H9 (cell line): ENCODE results near the gene SEMA3A. TPM values are rescaled to one million over a fixed set of nuclear protein-coding genes. Genes with fewer than 3 reads are reported as not detected.

Experiments used
- DNase-seq: peaks from one replicate; pipeline ENCODE4 v3.0.0-alpha.2; 2017
- H2AFZ ChIP-seq: one replicate; pipeline ENCODE4 v1.6.1; 2013; ENCODE audit warnings: mild to moderate bottlenecking, low read length, control low read depth, moderate library complexity
- H2AK5ac ChIP-seq: 2 replicates; pipeline ENCODE4 v1.6.1; 2013; ENCODE audit warnings: low read length, control low read depth, mixed read lengths; ENCODE audit not compliant: insufficient read length
- H2BK120ac ChIP-seq: one replicate; pipeline ENCODE4 v1.6.1; 2013; ENCODE audit warnings: low read depth, mild to moderate bottlenecking, low read length, control low read depth, inconsistent platforms; ENCODE audit not compliant: poor library complexity, severe bottlenecking
- H2BK12ac ChIP-seq: 2 replicates; pipeline ENCODE4 v1.6.1; 2013; ENCODE audit warnings: low read length, control low read depth, mixed read lengths, low read depth; ENCODE audit not compliant: insufficient read length
- H2BK15ac ChIP-seq: 2 replicates; pipeline ENCODE4 v1.6.1; 2013; ENCODE audit warnings: low read depth, low read length, control low read depth
- H2BK20ac ChIP-seq: one replicate; pipeline ENCODE4 v1.6.1; 2013; ENCODE audit warnings: low read depth, mild to moderate bottlenecking, low read length, control low read depth, inconsistent platforms; ENCODE audit not compliant: poor library complexity, severe bottlenecking
- H2BK5ac ChIP-seq: 2 replicates; pipeline ENCODE4 v1.6.1; 2013; ENCODE audit warnings: low read length, control low read depth, mixed read lengths; ENCODE audit not compliant: insufficient read length
- H3K14ac ChIP-seq: 2 replicates; pipeline ENCODE4 v1.6.1; 2013; ENCODE audit warnings: low read length, control low read depth; ENCODE audit not compliant: insufficient read depth
- H3K18ac ChIP-seq: 2 replicates; pipeline ENCODE4 v1.6.1; 2013; ENCODE audit warnings: low read depth, mild to moderate bottlenecking, mixed read lengths, low read length, control low read depth; ENCODE audit not compliant: insufficient read length
- H3K23ac ChIP-seq: 2 replicates; pipeline ENCODE4 v1.6.1; 2013; ENCODE audit warnings: low read length, control low read depth, mixed read lengths, low read depth; ENCODE audit not compliant: insufficient read length
- H3K23me2 ChIP-seq: 2 replicates; pipeline ENCODE4 v1.6.1; 2013; ENCODE audit warnings: low read depth, mild to moderate bottlenecking, mixed read lengths, low read length, control low read depth; ENCODE audit not compliant: insufficient read length, poor library complexity, severe bottlenecking
- H3K27ac ChIP-seq: 2 replicates; pipeline ENCODE4 v1.5.1; 2013; ENCODE audit warnings: low read length, control low read depth, mixed read lengths, low read depth; ENCODE audit not compliant: insufficient read length
- H3K27me3 ChIP-seq: 2 replicates; pipeline ENCODE4 v1.6.1; 2013; ENCODE audit warnings: low read length, control low read depth, inconsistent platforms; ENCODE audit not compliant: insufficient read depth
- H3K4ac ChIP-seq: 2 replicates; pipeline ENCODE4 v1.6.1; 2013; ENCODE audit warnings: low read depth, mild to moderate bottlenecking, control low read depth, inconsistent platforms, low read length, moderate library complexity
- H3K4me1 ChIP-seq: 2 replicates; pipeline ENCODE4 v1.6.1; 2013; ENCODE audit warnings: low read length, control low read depth, inconsistent platforms; ENCODE audit not compliant: insufficient read depth
- H3K4me2 ChIP-seq: 2 replicates; pipeline ENCODE4 v1.6.1; 2013; ENCODE audit warnings: low read length, control low read depth, mixed read lengths; ENCODE audit not compliant: insufficient read length, insufficient read depth
- H3K56ac ChIP-seq: 2 replicates; pipeline ENCODE4 v1.6.1; 2013; ENCODE audit warnings: low read depth, mild to moderate bottlenecking, mixed read lengths, low read length, control low read depth; ENCODE audit not compliant: insufficient read length
- H3K79me1 ChIP-seq: 2 replicates; pipeline ENCODE4 v1.6.1; 2013; ENCODE audit warnings: low read depth, mild to moderate bottlenecking, moderate library complexity, low read length, control low read depth, inconsistent platforms; ENCODE audit not compliant: insufficient read depth, poor library complexity, severe bottlenecking
- H3K79me2 ChIP-seq: 2 replicates; pipeline ENCODE4 v1.6.1; 2013; ENCODE audit warnings: low read length, control low read depth, inconsistent platforms; ENCODE audit not compliant: insufficient read depth
- H3K9ac ChIP-seq: 2 replicates; pipeline ENCODE4 v1.6.1; 2013; ENCODE audit warnings: low read length, control low read depth, mixed read lengths; ENCODE audit not compliant: insufficient read length; ENCODE audit errors: extremely low read depth
- H3K9me3 ChIP-seq: one replicate; pipeline ENCODE4 v1.6.1; 2013; ENCODE audit warnings: low read depth, low read length, inconsistent platforms; ENCODE audit not compliant: control insufficient read depth
- H3T11ph ChIP-seq: one replicate; pipeline ENCODE4 v1.6.1; 2013; ENCODE audit warnings: mild to moderate bottlenecking, low read length, control low read depth, inconsistent platforms
- H4K20me1 ChIP-seq: one replicate; pipeline ENCODE4 v1.6.1; 2013; ENCODE audit not compliant: control insufficient read depth, insufficient read length, insufficient read depth
- H4K5ac ChIP-seq: 2 replicates; pipeline ENCODE4 v1.6.1; 2013; ENCODE audit warnings: low read depth, mild to moderate bottlenecking, mixed read lengths, low read length, control low read depth; ENCODE audit not compliant: insufficient read length
- H4K8ac ChIP-seq: replicated peaks from 2 replicates; pipeline ENCODE4 v1.6.1; 2013; ENCODE audit warnings: low read length, control low read depth, mixed read lengths, low read depth; ENCODE audit not compliant: insufficient read length
- H4K91ac ChIP-seq: 2 replicates; pipeline ENCODE4 v1.6.1; 2013; ENCODE audit warnings: low read depth, mild to moderate bottlenecking, moderate library complexity, mixed read lengths, low read length, control low read depth; ENCODE audit not compliant: insufficient read length
- H3K27ac Mint-ChIP-seq, 3 experiments: 2 replicates in 2 of 3; 3 replicates in 1 of 3; pipeline ENCODE4 v1.8.0; 2020 to 2021; ENCODE audit warnings: mixed read lengths in 3 of 3, mild to moderate bottlenecking in 1 of 3, moderate library complexity in 1 of 3
- H3K27me3 Mint-ChIP-seq: 2 replicates; pipeline ENCODE4 v1.8.0; 2021; ENCODE audit warnings: low read depth, mild to moderate bottlenecking, moderate library complexity, mixed read lengths
- H3K36me3 Mint-ChIP-seq, 3 experiments: 2 replicates in 2 of 3; 3 replicates in 1 of 3; pipeline ENCODE4 v1.8.0; 2020 to 2021; ENCODE audit warnings: low read depth in 3 of 3, mixed read lengths in 3 of 3; ENCODE audit not compliant: insufficient read depth in 1 of 3
- H3K4me1 Mint-ChIP-seq, 2 experiments: 2 replicates each; pipeline ENCODE4 v1.8.0; 2020; ENCODE audit warnings: mixed read lengths in 2 of 2
- H3K4me3 Mint-ChIP-seq, 2 experiments: 2 replicates in 1 of 2; 3 replicates in 1 of 2; pipeline ENCODE4 v1.8.0; 2020 to 2021; ENCODE audit warnings: mild to moderate bottlenecking in 2 of 2, mixed read lengths in 2 of 2, moderate library complexity in 1 of 2
- H3K9me3 Mint-ChIP-seq, 2 experiments: 2 replicates in 1 of 2; 3 replicates in 1 of 2; pipeline ENCODE4 v1.8.0; 2020; ENCODE audit warnings: mild to moderate bottlenecking in 2 of 2, mixed read lengths in 2 of 2, moderate library complexity in 1 of 2
- WGBS: extraction: QIAGEN DNeasy Blood & Tissue Kit; methylation state at CpG from one replicate; pipeline ENCODE4 v1.1.7; 2013; ENCODE audit warnings: missing lambda C conversion rate, low lambda C conversion rate, mixed read lengths; ENCODE audit not compliant: insufficient read length; ENCODE audit errors: extremely low coverage; 5-methylcytosine and 5-hydroxymethylcytosine counted together
- total RNA-seq: library from RNA; stranded (reverse); gene quantifications from 2 replicates; pipeline ENCODE4 v1.2.1, GENCODE V29; 2021
- TF ChIP-seq, protein P1 (sequence below): fragments of 200-600 bp; sonication (generic); conservative IDR thresholded peaks from 3 replicates; pipeline ENCODE4 v1.8.0; 2021; ENCODE audit warnings: antibody characterized with exemption, mild to moderate bottlenecking

SEMA3A gene
- total RNA-seq, 1 experiment from 2014 or later, result 60.0 TPM

DNA sequence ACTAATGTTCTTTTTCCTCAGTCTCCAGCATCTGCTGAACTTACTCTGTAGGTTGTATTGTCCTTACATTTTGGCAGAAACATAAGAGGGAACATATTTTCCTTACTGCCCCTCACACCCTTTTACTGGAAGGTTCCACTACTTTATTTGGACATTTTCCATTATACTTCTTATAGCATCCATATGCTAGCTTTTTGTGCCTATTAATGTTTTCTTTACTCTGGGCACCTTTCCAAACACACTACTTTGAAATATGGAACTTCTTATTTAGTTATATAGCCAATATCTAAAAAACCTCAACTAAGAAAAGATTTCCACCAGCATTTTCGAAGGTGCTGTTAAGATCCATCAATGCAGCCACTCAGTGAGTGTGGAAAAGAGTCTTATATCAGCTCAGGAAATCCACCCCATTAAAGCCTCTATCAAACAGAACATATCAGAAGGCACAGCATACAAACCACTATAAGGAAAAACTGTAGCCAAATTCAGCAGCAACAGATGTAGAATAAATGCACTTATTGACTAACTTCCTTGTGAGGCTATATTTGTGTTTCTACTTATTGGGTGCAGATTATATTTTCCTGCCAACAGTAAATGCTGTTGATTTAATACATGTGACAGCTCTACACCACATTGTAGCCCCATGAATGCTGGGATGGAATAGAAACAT lies 273.2 kb downstream of the SEMA3A start:
- Histone ChIP-seq H2BK20ac (no peak overlapping the region), H3K4me2 (no peak overlapping the region), H4K20me1 (no peaks in the 10 kb centered on the region), H2BK15ac (no peak overlapping the region), H2BK120ac (no peak overlapping the region), H3K4me1 (no peaks in the 10 kb centered on the region), H3K4ac (no peak overlapping the region), H2AK5ac (no peak overlapping the region), H3T11ph (no peak overlapping the region), H3K14ac (no peak overlapping the region), H2BK5ac (no peak overlapping the region), H2AFZ (no peak overlapping the region), H3K79me1 (no peaks in the 10 kb centered on the region), H3K23me2 (no peaks in the 10 kb centered on the region), H4K91ac (no peak overlapping the region), H4K5ac (no peak overlapping the region), H3K79me2 (no peaks in the 10 kb centered on the region), H3K27me3 (no peaks in the 10 kb centered on the region), H3K56ac (no peak overlapping the region), H3K9me3 (no peaks in the 10 kb centered on the region), H3K23ac (no peak overlapping the region), H3K9ac (no peak overlapping the region), H2BK12ac (no peak overlapping the region), H3K27ac (no peak overlapping the region), H4K8ac (no peak overlapping the region), H3K18ac (no peak overlapping the region)
- H3K4me3 Mint-ChIP-seq, result no peak overlapping the region
- 0 out of 5 replicates have a peak, but pooled peaks cover 0 to 2% of the 10 kb centered on the region in 2 experiments for H3K9me3 Mint-ChIP-seq
- H3K4me1 Mint-ChIP-seq, result peaks cover 8% of the 10 kb centered on the region in 2 experiments
- TF ChIP-seq, protein P1, sequence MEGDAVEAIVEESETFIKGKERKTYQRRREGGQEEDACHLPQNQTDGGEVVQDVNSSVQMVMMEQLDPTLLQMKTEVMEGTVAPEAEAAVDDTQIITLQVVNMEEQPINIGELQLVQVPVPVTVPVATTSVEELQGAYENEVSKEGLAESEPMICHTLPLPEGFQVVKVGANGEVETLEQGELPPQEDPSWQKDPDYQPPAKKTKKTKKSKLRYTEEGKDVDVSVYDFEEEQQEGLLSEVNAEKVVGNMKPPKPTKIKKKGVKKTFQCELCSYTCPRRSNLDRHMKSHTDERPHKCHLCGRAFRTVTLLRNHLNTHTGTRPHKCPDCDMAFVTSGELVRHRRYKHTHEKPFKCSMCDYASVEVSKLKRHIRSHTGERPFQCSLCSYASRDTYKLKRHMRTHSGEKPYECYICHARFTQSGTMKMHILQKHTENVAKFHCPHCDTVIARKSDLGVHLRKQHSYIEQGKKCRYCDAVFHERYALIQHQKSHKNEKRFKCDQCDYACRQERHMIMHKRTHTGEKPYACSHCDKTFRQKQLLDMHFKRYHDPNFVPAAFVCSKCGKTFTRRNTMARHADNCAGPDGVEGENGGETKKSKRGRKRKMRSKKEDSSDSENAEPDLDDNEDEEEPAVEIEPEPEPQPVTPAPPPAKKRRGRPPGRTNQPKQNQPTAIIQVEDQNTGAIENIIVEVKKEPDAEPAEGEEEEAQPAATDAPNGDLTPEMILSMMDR, result no peak
- H3K27ac Mint-ChIP-seq, result no peak overlapping the region
- no peaks in the 10 kb centered on the region for H3K27me3 Mint-ChIP-seq
- no peaks in the 10 kb centered on the region; a peak in 1 of 7 replicates for H3K36me3 Mint-ChIP-seq
- no peak for DNase-seq
- WGBS, result no CpG with 5 or more reads among the region's 1 CpG
